ENCODE results near the gene FAN1.

The FAN1 gene

DNA sequence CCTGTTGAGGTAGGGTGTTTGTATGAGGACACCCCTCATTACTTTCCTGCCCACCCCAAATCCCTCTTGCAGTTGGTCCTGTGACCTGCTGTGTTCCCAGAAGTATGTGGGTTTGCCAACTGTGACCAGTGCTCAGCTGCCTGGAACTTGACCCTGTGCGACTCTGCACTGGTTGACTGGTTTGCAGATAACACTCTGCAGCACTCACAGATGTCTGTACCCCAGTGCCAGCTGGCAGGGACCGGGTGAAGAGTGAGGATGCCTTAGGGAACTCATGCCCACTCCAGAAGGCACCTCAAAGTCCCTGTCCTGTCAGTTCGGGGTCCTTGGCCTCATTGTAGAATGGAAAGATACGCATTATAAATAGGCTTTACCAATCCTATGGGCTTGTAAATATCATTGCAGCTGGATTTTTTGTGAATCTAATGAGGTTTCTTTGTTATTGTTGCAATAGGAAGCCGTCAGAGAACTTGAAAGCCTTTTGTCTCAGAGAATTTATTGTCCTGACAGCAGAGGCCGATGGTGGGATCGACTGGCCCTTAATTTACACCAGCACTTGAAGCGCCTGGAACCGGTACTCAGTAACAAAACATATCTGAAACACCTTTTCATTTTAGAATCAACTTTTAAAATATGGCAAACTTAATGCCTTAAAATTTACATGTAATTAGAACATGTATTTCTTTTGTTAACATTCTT, 18.2 kb downstream of the FAN1 start:
- DNase-seq: no peak

DNA sequence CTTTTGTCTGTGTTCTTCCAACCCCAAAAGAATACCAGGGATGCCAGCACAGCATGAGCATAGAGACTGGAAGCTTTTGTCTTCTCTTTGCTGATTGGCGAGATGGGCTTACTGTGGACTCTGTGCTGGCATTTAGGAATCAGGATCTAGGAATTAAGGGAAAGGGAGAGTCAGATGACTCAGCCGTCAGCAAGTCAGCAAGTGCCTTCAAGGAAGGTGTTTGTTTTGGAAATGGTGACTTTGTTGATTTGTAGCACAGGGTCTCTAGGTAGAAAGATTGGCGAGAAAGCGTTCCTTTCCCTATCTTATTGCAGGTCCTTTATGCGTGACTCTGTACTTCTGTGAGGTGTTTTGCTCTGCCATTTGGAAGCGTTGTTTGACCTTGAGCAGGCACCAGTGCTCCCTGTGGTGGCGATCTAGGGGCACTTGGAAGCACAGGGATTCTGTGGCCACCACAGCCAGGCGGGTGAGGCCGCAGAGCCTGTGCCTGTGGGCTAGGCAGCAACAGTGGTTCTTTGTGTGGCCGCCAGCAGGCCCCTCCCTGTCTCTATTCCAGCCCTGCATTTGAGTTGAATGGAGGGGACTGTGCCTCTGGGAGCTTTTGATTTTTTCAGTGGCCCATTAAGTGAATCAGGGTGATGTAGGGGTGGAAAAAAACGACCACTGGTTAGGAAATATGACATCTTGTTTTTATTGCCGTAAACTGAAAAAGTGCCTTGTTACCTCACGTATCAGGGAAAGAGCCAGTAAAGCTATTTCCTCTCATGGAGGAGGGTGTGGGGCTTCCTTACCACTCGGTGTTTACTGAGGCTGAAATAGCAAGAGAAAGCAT, 19.0 kb downstream of the FAN1 start:
- DNase-seq: no peak

DNA sequence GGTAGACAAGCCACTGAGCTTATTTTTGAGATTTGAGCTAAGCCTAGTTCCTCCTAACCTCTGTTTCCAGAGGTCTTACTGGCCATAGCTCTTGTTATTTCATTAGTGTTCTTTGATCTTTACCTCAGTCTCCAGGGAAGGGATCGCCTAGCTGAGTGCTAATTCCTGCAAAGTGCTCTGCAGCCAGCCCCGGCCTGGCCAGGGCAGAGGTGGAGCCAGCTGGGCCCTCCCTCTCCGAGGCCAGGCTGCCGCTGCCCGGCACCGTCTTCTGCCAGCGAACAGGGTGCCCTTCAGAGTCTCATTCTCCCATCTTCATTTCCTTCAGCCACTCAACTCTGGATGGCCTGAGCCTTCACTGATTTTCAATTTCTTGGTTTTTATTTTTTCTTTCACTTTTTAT, 19.7 kb downstream of the FAN1 start:
- DNase-seq: no peak

DNA sequence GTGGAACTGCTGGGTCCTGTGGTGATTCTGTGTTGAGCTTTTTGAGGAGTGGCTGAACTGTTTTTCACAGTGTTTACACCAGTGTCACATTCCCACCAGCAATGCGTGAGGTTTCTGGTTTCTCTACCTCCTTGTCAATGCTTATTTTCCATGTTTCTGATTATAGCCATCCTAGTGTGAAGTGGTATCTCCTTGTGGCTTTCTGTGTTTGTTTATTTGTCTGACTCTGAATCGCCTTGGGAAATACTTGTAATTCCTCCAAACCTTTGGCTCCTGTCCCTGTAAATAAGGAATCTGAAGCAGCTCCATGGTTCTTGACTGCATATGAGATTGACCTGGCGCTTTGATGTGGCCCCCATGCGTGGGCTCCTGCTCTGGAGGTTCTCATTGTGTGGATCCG, 20.6 kb downstream of the FAN1 start:
- no peak for DNase-seq

DNA sequence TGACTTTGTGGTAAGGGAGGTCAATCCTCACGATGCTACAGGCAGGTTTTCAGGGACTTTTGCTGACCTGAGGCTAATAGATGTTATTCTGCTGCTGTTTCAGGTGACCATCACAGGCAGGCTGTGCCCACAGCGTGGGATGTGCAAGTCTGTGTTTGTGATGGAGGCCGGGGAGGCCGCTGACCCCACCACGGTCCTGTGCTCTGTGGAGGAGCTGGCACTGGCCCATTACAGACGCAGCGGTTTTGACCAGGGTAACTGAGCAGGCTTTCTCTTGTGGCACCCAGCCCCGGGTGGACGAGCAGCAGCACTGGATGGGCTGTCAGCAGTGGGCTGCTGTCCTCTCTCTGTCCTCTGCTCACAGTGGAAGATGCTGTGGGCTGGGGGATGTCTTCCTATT, 22.0 kb downstream of the FAN1 start:
- no peak for DNase-seq

DNA sequence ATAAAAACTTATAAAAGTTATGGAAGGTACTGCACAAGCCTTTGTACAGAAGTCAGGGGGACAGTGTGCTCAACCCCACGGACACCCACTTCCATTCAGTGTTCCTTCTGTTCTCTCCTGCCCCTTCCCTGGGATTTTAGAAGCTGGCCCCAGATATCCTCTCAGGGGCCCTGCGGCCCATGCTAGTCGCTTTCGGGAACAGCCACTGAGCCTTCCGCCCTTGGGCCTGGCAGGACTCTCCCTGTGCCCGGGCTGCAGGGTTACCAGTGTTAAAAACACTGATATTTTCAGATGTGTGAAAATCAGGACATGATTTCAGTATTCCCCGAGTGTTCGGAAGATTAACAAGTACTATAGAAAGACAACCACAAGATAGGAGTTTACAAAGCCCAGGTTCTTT, 22.4 kb downstream of the FAN1 start:
- DNase-seq: no peak

DNA sequence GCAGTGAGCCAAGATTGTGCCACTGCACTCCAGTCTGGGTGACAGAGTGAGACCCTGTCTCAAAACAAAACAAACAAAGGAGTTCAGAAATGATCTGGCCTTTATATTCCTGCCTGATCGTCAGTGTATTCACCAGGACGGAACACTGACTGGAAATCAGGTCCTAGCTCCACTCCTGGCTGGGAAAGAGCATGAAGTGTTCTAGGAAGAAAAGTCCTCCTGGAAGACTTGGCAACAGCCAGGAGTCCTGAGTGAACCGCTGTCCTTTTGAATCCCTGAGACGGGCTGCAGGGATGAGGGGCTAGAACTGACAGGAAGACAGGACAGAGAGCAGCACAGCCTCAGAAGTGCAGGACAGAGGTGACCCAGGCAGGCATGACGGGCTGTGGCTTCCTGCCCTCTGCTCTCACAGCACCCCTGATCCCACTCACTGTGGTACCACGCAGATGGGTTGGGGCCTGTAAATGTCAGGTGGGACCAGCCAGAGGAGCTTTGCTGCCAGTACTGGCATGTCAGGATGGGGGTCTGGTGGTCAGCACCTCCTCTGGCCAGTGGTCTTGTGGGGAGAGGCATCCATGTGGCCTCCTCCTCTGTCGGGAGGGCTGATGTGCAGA, 23.5 kb downstream of the FAN1 start:
- DNase-seq: no peak

DNA sequence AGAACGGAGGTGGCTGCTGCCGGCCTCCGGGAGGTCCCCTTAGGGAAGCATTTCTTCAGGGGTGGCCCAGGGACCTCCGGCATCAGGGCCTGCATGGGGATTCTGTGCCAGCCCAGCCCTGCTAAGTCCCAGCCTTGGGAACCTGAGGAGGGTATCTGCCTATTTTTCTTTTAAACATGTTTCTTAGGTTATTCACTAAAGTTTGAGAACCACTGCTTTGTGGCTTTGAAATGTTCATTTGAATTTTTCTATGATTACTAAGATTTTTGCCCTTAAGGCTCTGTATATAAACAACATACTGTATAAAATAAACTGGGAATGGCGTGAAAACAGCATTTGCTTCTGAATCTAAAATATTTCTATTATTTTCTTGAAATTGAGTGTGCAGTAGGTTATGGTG, 24.4 kb downstream of the FAN1 start:
- DNase-seq: no peak

DNA sequence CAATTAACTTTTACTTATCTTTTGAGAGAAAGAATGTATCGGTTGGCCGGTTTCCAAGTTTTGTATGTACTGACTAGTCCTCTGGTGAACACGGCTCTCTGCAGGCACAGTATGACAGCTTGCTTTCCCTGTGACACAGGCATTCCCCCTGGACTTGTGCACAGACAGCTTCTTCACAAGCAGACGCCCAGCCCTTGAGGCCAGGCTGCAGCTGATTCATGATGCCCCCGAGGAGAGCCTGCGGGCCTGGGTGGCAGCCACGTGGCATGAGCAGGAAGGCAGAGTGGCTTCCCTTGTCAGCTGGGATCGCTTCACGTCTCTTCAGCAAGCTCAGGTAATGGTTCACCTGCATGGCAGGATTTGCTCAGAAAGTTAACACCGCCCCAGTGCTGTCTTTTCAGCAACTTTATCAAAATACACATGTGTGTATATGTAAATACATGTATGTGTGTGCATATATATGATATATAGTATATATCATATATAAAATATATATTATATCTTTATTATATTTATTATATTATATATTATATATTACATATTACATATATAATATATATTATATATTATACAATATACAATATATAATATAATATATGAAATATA, 25.5 kb downstream of the FAN1 start:
- no peak for DNase-seq

DNA sequence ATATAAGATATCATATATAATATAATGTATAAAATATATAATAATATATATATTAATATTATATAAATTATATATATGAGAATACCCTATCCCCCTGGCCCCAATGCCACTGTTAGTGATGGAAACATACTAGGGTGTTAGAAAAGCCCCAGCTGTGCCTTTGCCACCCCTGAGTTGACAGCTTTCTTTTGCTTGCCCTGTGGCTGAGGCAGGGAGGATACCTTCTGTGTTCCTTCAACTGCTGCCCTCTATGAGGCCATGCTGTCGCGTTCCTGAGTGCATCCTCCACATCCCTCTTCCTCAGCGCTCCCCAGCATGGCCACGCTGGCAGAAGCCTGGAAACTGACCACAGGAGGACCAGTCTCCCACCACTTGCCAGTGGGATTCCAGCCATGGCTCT, 26.3 kb downstream of the FAN1 start:
- DNase-seq: no peak

DNA sequence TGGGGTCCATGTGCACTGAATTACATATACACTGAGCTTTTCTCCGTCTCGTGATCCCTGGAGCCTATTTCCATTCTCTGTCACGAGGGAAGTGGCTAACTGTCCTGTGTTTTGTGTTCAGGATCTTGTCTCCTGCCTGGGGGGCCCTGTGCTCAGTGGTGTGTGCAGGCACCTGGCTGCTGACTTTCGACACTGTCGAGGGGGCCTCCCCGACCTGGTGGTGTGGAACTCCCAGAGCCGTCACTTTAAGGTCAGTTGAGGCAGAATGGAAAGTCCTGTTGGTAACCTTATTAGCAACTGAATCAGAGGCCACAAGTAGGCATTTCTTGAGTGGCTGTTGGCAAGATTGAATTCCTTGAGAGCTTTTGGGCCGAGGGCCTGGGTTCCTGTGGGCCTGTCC, 26.7 kb downstream of the FAN1 start:
- DNase-seq: no peak

DNA sequence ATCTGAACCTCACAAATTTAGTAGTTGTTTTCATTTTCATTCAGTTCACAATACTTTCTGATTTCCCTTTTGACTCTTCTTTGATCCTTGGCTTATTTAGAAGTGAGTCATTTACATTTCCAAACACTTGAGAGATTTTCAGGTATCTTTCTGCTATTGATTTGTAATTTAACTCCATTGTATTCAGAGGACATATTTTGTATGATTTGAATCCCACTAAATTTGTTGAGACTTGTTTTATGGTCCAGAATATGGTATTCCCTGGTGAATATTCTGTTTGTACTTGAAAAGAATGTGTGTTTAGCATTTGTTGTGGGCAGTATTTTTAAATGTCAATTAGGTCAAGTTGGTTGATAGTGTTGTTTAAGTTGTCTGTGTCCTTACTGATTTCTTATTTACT, 29.6 kb downstream of the FAN1 start:
- DNase-seq: no peak

DNA sequence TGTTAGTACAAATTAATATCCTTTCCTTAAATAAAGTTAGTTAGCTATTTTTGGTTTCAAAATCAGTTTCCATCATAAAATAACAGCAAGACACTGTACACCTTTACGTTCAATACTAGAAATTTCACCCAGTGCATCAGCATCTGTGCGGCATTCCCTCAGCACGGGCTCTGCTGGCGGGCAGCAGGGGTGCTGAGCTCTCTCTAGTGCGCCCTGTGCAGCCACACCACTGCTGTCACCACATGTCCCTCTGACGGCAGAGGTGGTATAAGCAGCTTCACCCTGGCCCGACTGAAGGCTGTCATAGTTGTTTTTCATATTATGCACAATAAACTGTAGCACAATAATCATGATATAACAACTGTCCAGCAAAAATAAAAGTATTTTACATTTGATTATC, 35.4 kb downstream of the FAN1 start:
- DNase-seq: no peak

DNA sequence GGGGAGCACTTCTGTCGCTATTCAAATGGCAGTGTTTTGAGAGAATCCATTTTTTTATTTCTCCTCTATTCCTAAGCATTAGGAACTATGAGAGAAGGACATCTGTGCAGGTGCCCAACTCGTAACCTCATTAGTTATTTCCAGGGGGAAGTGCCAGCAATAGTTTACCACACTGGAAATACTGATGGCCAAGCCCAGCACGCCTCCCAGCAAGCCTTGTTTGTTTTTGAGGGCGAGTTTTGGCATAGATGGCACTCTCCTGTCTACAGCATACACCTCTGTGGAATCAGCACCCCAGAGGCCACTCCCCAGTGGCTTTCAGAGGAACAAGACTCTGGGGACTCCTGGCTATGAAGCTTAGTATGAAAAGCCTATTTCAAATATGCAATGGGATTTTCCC, 36.6 kb downstream of the FAN1 start:
- no peak for DNase-seq

DNA sequence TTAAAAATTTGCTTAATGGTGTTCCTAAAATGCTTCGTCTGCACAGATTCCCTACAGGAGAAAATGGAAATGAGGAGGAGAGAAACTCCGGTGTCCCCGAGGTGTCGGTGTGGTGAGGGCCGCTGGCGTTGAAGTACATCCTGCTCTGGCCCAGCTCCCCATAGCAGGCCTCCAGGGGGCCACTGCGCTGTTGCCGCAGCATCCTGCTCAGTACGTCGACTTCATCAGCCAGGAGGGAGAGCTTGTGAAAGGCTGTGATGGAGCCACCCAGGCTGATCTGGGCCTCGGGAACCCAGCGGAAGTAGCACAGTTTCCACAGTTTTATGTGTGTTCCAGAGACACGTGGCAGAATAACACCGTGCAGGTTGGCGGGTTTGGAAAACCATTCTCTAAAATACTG, 37.8 kb downstream of the FAN1 start:
- no peak for DNase-seq

DNA sequence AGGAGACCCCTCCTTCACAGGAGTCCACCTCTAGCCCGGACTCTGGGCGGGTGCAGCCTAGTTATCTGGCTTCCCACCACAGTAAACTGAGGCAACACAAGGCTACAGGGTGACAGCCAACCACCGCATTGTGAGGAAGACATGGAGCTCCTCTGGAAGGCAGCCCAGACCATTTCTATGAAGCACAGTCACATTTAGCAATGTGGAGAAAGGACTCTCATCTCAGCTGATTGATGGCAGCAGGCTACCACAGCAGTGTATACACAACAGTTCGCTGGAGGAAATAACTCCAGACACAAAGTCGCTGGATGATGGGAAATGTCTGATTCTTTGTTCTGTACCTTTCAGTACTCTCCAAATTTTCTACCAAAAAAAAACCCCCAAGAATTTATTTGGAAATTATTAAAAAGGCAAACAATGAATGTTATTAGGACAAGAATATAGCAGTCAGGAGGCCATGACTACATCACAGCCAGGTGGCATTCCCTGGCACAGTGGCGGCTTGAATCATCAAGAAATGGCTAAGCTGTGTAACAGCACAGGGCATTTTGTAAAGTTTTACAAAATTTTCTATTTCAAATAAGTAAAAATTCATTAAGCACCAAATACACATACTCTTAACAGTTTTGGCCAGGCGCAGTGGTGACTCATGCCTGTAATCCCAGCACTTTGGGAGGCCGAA, 40.1 kb downstream of the FAN1 start:
- no peak for DNase-seq

DNA sequence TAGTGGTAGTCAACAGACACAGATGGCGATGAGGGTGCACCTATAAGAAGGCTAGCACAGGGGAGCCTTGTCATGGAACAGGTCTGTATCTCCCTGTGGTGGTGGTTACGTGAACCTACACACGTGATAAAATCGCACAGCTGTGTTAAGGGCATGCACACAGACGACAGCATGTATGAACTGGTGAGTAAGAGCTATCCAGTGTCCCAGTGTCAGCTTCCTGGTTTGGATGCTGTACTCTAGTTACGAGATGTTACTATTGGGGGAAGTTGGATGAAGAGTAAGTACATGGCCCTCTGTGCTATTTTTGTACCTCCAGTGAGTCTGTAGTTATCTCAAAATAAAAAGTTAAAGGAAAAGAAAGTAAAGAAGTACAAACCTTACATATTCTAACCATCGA, 49.5 kb downstream of the FAN1 start:
- no peak for DNase-seq

DNA sequence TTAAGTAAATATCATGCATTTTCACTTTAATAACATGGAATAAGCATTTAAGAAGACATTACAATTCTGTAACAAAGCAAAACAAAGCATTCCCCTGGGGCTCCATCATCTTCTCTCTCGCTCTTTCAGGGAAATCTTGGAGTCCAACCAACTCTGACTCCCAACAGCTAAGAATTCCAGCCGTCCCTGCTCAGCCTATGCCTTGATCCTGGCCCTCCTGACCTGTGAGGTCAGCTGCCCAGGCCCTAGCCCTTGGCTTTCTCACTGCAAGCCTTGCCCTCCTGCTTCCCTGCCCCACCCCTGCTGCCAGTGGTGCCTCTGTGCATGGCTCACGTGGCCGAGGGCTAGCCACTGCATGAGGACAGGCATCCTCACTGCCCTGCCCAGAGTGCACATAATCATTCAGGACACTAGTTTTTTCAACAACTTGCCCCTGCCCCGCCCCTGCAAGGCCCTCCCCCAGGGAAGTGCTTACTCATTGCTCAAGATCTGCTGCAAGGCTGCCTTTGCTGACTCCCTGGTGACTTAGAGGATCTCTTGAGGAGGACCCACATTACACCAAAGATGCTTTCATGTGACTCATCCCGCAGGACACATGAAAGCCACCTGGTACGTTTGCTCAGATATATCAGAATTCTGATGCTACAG, 50.1 kb downstream of the FAN1 start:
- DNase-seq: no peak

DNA sequence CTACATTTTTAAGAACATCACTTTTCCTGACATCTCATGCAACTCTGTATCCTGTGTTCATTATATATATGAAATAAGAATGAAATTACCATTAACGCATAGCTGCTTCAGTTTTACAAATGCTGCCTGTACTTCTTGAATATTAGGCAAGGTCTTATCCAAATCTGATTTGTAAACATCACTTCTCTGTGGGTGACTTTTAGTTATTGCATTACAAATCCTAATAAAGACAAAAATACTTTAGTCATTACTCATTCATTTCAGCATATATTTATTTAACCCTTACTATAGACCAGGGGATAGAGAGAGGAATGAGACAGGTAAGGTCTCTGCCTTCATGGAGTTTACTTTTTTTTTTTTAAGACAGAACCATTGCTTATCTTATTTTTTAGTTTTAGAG, 51.0 kb downstream of the FAN1 start:
- DNase-seq: no peak

DNA sequence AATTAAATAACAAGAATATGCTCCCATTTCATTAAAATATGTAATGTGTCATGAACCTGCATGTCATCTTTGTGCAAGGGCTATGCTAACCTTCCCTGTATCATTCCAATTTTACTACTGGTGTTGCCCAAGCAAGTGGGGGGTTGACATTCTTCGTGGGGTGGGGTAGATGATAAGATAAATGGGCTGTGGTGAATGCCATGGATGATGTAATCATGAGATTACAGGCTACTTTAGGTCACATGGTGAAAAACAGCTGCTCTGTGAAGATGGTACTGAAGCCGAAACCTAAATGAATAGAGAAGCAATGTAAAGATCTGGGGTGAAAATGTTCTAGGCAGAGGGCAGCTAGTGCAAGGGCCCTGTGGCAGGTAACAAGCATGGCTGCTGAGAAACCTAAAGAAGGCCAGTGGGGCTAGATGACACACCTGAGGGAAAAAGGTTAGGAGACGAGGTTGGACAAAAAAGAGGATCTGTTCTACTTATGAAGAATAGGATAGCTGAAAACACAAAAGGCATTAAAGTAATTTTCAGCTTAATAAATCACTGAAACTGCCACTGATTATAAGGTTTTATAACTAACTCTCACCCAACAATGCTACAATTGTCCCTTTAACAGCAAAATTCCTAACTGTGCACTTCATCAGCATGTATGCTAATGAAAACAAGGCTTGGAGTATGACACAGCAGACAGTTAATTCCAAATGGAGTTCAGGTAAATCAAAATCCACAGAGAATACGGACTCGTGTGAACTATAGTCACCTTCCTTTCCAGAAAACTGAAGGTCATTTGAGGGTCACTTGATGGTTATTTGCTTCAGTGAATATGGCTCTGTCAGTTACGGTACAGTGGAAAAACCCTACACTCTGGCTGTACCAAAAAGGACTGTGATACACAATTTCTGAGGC, 52.8 kb downstream of the FAN1 start:
- DNase-seq: no peak

DNA sequence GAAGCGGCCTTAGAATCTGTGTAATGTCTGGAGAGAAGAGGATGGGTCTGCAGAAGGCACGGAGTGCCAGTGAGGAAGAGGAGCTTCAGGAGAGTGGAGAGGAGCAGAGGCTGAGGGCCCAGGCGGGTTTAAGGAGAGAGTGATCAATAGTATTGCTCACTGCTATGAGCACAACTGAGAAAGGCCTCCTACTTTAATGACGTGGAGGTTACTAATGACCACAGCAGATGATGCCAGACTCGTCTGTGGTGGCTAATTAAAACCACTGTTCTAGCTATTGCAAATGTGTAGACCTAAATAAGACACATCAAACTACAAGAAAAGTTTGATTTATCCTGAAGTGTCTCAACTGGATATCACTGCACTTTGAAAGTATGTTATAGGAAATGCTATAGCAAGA, 54.5 kb downstream of the FAN1 start:
- no peak for DNase-seq

DNA sequence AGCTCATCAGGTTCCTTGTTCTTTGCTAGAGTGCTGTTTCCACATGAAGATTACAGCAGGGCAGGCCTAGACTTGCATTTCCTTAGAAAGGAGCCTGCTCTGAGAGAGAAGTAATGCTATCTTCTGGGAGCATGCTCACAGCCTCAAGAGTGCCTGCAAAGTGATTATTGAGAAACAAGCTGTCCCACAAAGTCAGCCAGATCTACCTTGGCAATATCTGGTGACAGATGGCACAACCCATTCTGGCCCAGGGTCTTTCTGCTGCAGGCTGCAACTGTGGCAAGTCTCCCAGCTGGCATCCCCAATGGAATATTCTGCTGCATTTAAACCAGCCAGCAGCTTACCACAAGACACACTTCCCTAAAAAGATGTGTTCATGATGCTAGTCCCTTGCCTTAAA, 58.4 kb downstream of the FAN1 start:
- no peak for DNase-seq

All from cortex of kidney (tissue), 1 donor.